ENCODE measurements around the gene UACA. TPM values are rescaled to one million over a fixed set of nuclear protein-coding genes. Genes with fewer than 3 reads are reported as not detected.

Gene UACA
- total RNA-seq, 1 experiment from 2014 or later: 141 TPM

DNA sequence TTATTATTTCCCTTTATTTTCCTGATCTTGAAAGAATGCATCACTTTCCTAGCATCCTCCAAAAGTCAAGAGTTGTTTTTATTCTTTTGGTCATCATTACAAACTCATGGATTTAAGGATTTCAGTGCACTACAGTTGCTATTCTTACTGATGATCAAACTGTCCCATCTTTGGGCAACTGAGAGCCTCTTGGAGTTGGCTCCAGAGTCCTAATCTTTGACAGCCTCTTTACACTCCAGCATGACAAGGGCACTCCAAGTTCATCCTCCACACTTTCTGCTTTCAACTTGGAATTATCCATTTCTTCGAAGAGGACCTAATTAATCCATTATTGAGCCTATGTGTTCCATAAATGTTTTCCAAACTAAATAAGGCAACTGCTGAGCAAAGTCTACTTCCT lies 5.7 kb downstream of the UACA start:
- Histone ChIP-seq H3K4me1 (peaks cover 31% of the 10 kb centered on the region), H3K36me3 (ENCODE audit: control insufficient read depth, insufficient read depth, low read length) (no peaks in the 10 kb centered on the region), H3K4me3 (ENCODE audit: low read depth, low read length) (no peak overlapping the region), H3K27me3 (replicated peaks; ENCODE audit: control insufficient read depth, insufficient read depth, low read length) (no peaks in the 10 kb centered on the region), H3K9me3 (no peaks in the 10 kb centered on the region)
- no peaks in the 10 kb centered on the region for H3K27me3 Mint-ChIP-seq (ENCODE audit: insufficient read depth, unreplicated experiment)
- POLR2A ChIA-PET: no interaction called here
- no peak overlapping the region for H3K4me3 Mint-ChIP-seq (ENCODE audit: unreplicated experiment)
- intact Hi-C loops (cut with micrococcal nuclease; ENCODE audit: unreplicated experiment): no loop called here
- peaks cover 14% of the 10 kb centered on the region for H3K4me1 Mint-ChIP-seq (ENCODE audit: low read depth, unreplicated experiment)
- no TSS peak for BruUV-seq (replicated peaks)
- no peak for DNase-seq
- TF ChIP-seq, protein P1, sequence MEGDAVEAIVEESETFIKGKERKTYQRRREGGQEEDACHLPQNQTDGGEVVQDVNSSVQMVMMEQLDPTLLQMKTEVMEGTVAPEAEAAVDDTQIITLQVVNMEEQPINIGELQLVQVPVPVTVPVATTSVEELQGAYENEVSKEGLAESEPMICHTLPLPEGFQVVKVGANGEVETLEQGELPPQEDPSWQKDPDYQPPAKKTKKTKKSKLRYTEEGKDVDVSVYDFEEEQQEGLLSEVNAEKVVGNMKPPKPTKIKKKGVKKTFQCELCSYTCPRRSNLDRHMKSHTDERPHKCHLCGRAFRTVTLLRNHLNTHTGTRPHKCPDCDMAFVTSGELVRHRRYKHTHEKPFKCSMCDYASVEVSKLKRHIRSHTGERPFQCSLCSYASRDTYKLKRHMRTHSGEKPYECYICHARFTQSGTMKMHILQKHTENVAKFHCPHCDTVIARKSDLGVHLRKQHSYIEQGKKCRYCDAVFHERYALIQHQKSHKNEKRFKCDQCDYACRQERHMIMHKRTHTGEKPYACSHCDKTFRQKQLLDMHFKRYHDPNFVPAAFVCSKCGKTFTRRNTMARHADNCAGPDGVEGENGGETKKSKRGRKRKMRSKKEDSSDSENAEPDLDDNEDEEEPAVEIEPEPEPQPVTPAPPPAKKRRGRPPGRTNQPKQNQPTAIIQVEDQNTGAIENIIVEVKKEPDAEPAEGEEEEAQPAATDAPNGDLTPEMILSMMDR (IDR thresholded peaks at IDR 0.05; ENCODE audit: insufficient read depth in 1 of 2, low read depth in 1 of 2, low read length in 1 of 2, severe bottlenecking in 1 of 2, unreplicated experiment in 1 of 2): no peak
- no peaks in the 10 kb centered on the region for H3K9me3 Mint-ChIP-seq (ENCODE audit: unreplicated experiment)
- peaks cover 21% of the 10 kb centered on the region for H3K36me3 Mint-ChIP-seq (ENCODE audit: insufficient read depth, unreplicated experiment)
- H3K27ac Mint-ChIP-seq (ENCODE audit: unreplicated experiment): no peak overlapping the region
- CTCF ChIA-PET: no interaction called here

DNA sequence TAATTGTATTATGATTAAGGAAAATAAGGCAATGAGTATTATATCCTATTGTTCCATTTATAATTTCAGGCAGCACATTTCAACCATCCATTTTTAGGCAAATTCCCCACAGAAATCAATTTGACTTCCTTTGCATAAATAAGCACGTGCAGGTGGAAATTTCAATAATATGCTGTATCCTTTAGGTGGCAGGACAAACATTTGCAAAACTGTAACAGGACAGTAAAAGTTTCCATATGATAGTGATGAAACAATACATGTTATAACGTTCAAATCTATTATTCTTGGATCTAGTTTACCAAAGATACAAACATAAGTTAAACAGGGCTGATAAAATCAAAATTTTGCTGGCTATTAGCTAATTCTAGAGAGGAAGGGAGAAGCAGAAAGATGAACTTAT lies 8.5 kb downstream of the UACA start:
- peaks cover 18% of the 10 kb centered on the region for H3K4me1 Mint-ChIP-seq (ENCODE audit: low read depth, unreplicated experiment)
- TF ChIP-seq, protein P1 (IDR thresholded peaks at IDR 0.05; ENCODE audit: insufficient read depth in 1 of 2, low read depth in 1 of 2, low read length in 1 of 2, severe bottlenecking in 1 of 2, unreplicated experiment in 1 of 2): no peak
- intact Hi-C loops (cut with micrococcal nuclease; ENCODE audit: unreplicated experiment): loop anchor here (2.0 kb wide), 1 partner anchor 58 kb away; no protein-coding TSS in a partner anchor
- H3K4me3 Mint-ChIP-seq (ENCODE audit: unreplicated experiment): no peak overlapping the region
- Histone ChIP-seq H3K27me3 (replicated peaks; ENCODE audit: control insufficient read depth, insufficient read depth, low read length) (no peaks in the 10 kb centered on the region), H3K4me3 (ENCODE audit: low read depth, low read length) (no peak overlapping the region), H3K4me1 (peaks cover 29% of the 10 kb centered on the region), H3K9me3 (no peaks in the 10 kb centered on the region), H3K36me3 (ENCODE audit: control insufficient read depth, insufficient read depth, low read length) (no peaks in the 10 kb centered on the region)
- ChIA-PET POLR2A (no interaction called here), CTCF (interaction anchor here (0.8 kb wide), 1 partner anchor 13 kb away, joined by 3 read pairs; no protein-coding TSS in a partner anchor)
- DNase-seq: no peak
- H3K27me3 Mint-ChIP-seq (ENCODE audit: insufficient read depth, unreplicated experiment): no peaks in the 10 kb centered on the region
- H3K9me3 Mint-ChIP-seq (ENCODE audit: unreplicated experiment): no peaks in the 10 kb centered on the region
- H3K36me3 Mint-ChIP-seq (ENCODE audit: insufficient read depth, unreplicated experiment): peaks cover 17% of the 10 kb centered on the region
- BruUV-seq (replicated peaks): no TSS peak
- H3K27ac Mint-ChIP-seq (ENCODE audit: unreplicated experiment): no peak overlapping the region

DNA sequence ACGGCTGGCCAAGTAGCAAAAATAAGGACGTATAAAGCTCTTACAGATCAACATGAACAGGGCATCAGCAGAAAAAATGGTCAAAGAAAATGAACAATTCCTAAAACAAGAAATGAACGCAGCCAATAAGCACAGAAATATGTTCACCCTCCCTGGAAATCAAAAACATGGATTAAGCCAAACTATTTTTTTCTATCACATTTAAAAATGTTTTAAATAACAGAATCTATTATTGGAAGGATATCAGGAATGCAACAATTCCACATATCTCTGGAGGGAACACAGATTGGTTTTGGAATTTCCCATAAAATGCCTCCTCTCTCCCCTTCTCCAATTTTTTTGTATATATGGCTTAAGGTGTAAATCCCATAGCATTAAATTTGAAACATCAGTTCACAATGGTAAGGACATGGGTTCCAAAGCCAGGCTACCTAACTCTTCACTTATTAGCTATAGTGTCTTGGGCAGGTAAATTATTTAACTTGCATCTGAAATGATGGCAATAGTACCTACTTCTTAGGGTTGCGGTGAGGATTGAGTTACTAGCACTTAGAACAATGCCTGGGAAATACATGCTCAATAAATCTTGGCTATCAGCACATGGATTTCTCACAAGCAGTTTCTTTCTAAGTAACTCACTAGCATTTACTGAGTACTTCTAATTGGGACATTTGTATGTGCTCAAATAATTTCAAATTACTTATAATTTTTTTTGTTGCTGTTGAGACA lies 10.1 kb downstream of the UACA start:
- DNase-seq: no peak
- H3K27me3 ChIP-seq (replicated peaks; ENCODE audit: control insufficient read depth, insufficient read depth, low read length): no peaks in the 10 kb centered on the region
- no peaks in the 10 kb centered on the region for H3K9me3 Mint-ChIP-seq (ENCODE audit: unreplicated experiment)
- H3K4me3 Mint-ChIP-seq (ENCODE audit: unreplicated experiment): no peak overlapping the region
- no TSS peak for BruUV-seq (replicated peaks)
- POLR2A ChIA-PET: interaction anchor here (0.6 kb wide), 1 partner anchor 50 kb away, joined by 3 read pairs; no protein-coding TSS in a partner anchor
- H3K36me3 ChIP-seq (ENCODE audit: control insufficient read depth, insufficient read depth, low read length): no peaks in the 10 kb centered on the region
- TF ChIP-seq, protein P1 (IDR thresholded peaks at IDR 0.05; ENCODE audit: insufficient read depth in 1 of 2, low read depth in 1 of 2, low read length in 1 of 2, severe bottlenecking in 1 of 2, unreplicated experiment in 1 of 2): no peak
- peaks cover 19% of the 10 kb centered on the region for H3K4me1 ChIP-seq
- CTCF ChIA-PET: no interaction called here
- H3K27me3 Mint-ChIP-seq (ENCODE audit: insufficient read depth, unreplicated experiment): no peaks in the 10 kb centered on the region
- H3K9me3 ChIP-seq: no peaks in the 10 kb centered on the region
- no peak overlapping the region for H3K4me3 ChIP-seq (ENCODE audit: low read depth, low read length)
- intact Hi-C loops (cut with micrococcal nuclease; ENCODE audit: unreplicated experiment): no loop called here
- H3K27ac Mint-ChIP-seq (ENCODE audit: unreplicated experiment): no peak overlapping the region
- peaks cover 17% of the 10 kb centered on the region for H3K36me3 Mint-ChIP-seq (ENCODE audit: insufficient read depth, unreplicated experiment)
- H3K4me1 Mint-ChIP-seq (ENCODE audit: low read depth, unreplicated experiment): peaks cover 18% of the 10 kb centered on the region

Data from Caco-2 (cell line).